K562 (cell line): ENCODE measurements around the gene DBNDD2. TPM values are rescaled to one million over a fixed set of nuclear protein-coding genes. Genes with fewer than 3 reads are reported as not detected.
A peak's percentile ranks its signal among the peaks of the same experiment; 100 is the strongest.

Experiments
- ADNP ChIP-seq: fragments of 200-800 bp; sonication (Bioruptor generic); IDR thresholded peaks from 2 replicates; pipeline ENCODE4 v1.6.1; 2016; ENCODE audit warnings: missing genetic modification characterization, missing compliant biosample characterization
- ARID4B ChIP-seq: sonication (generic); formaldehyde crosslinking; IDR thresholded peaks from 2 replicates; pipeline ENCODE4 v1.8.0; 2022; ENCODE audit warnings: mild to moderate bottlenecking, missing genetic modification reagents
- CBFA2T2 ChIP-seq: fragments of 450-650 bp; conservative IDR thresholded peaks from 2 replicates; pipeline ENCODE4 v1.6.1; 2017; ENCODE audit warnings: mild to moderate bottlenecking
- MTA3 ChIP-seq: fragments of 450-650 bp; formaldehyde crosslinking; IDR thresholded peaks from 2 replicates; pipeline ENCODE4 v1.6.1; 2017; ENCODE audit warnings: mild to moderate bottlenecking, borderline replicate concordance
- RBFOX2 ChIP-seq: fragments of 200-400 bp; formaldehyde crosslinking; IDR thresholded peaks from 2 replicates; pipeline ENCODE4 v1.6.1; 2017; ENCODE audit warnings: low read depth, mild to moderate bottlenecking, low read length, moderate library complexity
- REST ChIP-seq, 2 experiments: fragments of 450-650 bp; formaldehyde crosslinking in 1 of 2; IDR thresholded peaks; 2 replicates each; pipeline versions ENCODE4 v1.4.0 to v1.6.1; 2014 to 2020; ENCODE audit warnings: mild to moderate bottlenecking in 2 of 2, borderline replicate concordance in 1 of 2, low read depth in 1 of 2
- SRF ChIP-seq, 2 experiments: fragments of 250-450, 450-650 bp in 1 of 2; sonication (Bioruptor Pico) in 1 of 2; sonication (generic) in 1 of 2; formaldehyde crosslinking; IDR thresholded peaks; 2 replicates each; pipeline versions ENCODE4 v1.5.0 to v1.5.1; 2020 to 2022; ENCODE audit warnings: mild to moderate bottlenecking in 1 of 2, missing genetic modification reagents in 1 of 2
- ZNF644 ChIP-seq: fragments of 200-800 bp; sonication (Bioruptor generic); IDR thresholded peaks from 2 replicates; pipeline ENCODE4 v1.6.1; 2016; ENCODE audit warnings: low read depth, missing genetic modification characterization, missing compliant biosample characterization
- polyA plus RNA-seq, 8 experiments: library from polyadenylated mRNA; depleted of rRNA in 4 of 8; stranded (reverse) in 5 of 8; unstranded in 3 of 8; fragments of >200 nt; fragmentation: Nextera tagmentation in 2 of 8; fragmentation: Illumina TruSeq in 1 of 8; extraction: Ambion mirVana in 2 of 8; extraction: Trizol in 1 of 8; gene quantifications; 2 replicates each; pipeline versions ENCODE4 v1.2.1 to v1.2.3, GENCODE V29; 2011 to 2014; ENCODE audit warnings: inconsistent platforms in 1 of 8, missing spikeins in 1 of 8
- total RNA-seq, 7 experiments: library from RNA; depleted of rRNA in 6 of 7; stranded (reverse); fragments of >200 nt in 6 of 7; fragmentation: Illumina TruSeq in 2 of 7; extraction: Trizol in 2 of 7; gene quantifications; 2 replicates each; pipeline versions ENCODE4 v1.2.1 to v1.2.3, GENCODE V29; 2011 to 2021; ENCODE audit warnings: low replicate concordance in 1 of 7
- TF ChIP-seq, protein P1 (sequence below): sonication (generic); formaldehyde crosslinking; IDR thresholded peaks from 2 replicates; pipeline ENCODE4 v1.8.0; 2022; ENCODE audit warnings: mild to moderate bottlenecking, missing genetic modification reagents
- TF ChIP-seq, protein P2 (sequence below): fragments of 450-650 bp; formaldehyde crosslinking; IDR thresholded peaks from 2 replicates; pipeline ENCODE4 v1.4.0; 2022; ENCODE audit warnings: missing genetic modification characterization

The DBNDD2 gene
- total and polyA plus RNA-seq, 9 of the 15 experiments (the other 6 are each of a cell fraction or from before 2014, with no cell fraction given) = 12.8 to 64.0 (median 35.8) TPM

- no peak for TF ChIP-seq ARID4B
- TF ChIP-seq ADNP (tag) = no peak
- peak in 1 of 2 experiments; percentile 39; a peak in 1 of 4 replicates for TF ChIP-seq SRF (CRISPR knock-in tag; IDR thresholded peaks at IDR 0.05)
- TF ChIP-seq RBFOX2 = peak; percentile 66
- TF ChIP-seq, protein P1, sequence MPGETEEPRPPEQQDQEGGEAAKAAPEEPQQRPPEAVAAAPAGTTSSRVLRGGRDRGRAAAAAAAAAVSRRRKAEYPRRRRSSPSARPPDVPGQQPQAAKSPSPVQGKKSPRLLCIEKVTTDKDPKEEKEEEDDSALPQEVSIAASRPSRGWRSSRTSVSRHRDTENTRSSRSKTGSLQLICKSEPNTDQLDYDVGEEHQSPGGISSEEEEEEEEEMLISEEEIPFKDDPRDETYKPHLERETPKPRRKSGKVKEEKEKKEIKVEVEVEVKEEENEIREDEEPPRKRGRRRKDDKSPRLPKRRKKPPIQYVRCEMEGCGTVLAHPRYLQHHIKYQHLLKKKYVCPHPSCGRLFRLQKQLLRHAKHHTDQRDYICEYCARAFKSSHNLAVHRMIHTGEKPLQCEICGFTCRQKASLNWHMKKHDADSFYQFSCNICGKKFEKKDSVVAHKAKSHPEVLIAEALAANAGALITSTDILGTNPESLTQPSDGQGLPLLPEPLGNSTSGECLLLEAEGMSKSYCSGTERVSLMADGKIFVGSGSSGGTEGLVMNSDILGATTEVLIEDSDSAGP (CRISPR knock-in tag) = no peak
- TF ChIP-seq REST (IDR thresholded peaks at IDR 0.05; ENCODE audit: borderline replicate concordance) = peak; percentile 96
- TF ChIP-seq REST (CRISPR knock-in tag; IDR thresholded peaks at IDR 0.05; ENCODE audit: low read depth) = no peak
- TF ChIP-seq ZNF644 = no peak
- TF ChIP-seq, protein P2, sequence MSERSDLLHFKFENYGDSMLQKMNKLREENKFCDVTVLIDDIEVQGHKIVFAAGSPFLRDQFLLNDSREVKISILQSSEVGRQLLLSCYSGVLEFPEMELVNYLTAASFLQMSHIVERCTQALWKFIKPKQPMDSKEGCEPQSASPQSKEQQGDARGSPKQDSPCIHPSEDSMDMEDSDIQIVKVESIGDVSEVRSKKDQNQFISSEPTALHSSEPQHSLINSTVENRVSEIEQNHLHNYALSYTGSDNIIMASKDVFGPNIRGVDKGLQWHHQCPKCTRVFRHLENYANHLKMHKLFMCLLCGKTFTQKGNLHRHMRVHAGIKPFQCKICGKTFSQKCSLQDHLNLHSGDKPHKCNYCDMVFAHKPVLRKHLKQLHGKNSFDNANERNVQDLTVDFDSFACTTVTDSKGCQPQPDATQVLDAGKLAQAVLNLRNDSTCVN (CRISPR knock-in tag) = no peak
- TF ChIP-seq CBFA2T2 = no peak
- peak; percentile 57; the same call in 1 of the 2 replicates for TF ChIP-seq MTA3
These were observed 28.8 kb downstream of the DBNDD2 start (continued) for GRCh38 chr20:45436732-45437485.
